AG04450 (cell line): ENCODE data around the gene FAM135A. TPM values are rescaled to one million over a fixed set of nuclear protein-coding genes. Genes with fewer than 3 reads are reported as not detected.

Experiments used
- CTCF ChIA-PET: fragments of 300-600, 350-600 bp; formaldehyde crosslinking; extraction: SDS; loops from one replicate; lab custom pipeline; 2022; ENCODE audit warnings: antibody characterized with exemption, inconsistent platforms; lab: Charles Lee
- POLR2A ChIA-PET: fragments of 350-600 bp; formaldehyde crosslinking; extraction: SDS; loops from one replicate; lab custom pipeline; 2021; ENCODE audit warnings: antibody characterized with exemption, inconsistent platforms; lab: Yijun Ruan, JAX
- DNase-seq: peaks from one replicate; pipeline ENCODE4 v3.0.0-alpha.2; 2011; ENCODE audit warnings: low read depth, low spot score
- H3K27ac ChIP-seq: one replicate; pipeline ENCODE4 v1.5.1; 2012; ENCODE audit warnings: low read depth, low read length, control low read depth
- H3K27me3 ChIP-seq: one replicate; pipeline ENCODE4 v1.6.0; 2012; ENCODE audit warnings: low read length; ENCODE audit not compliant: control insufficient read depth, insufficient read depth
- H3K4me3 ChIP-seq: 2 replicates; pipeline ENCODE4 v1.5.1; 2011; ENCODE audit warnings: mild to moderate bottlenecking, low read depth, low read length, control low read depth
- H3K9me3 ChIP-seq: 2 replicates; pipeline ENCODE4 v1.5.1; 2012; ENCODE audit warnings: low read length; ENCODE audit not compliant: control insufficient read depth, insufficient read depth
- CTCF ChIP-seq: IDR thresholded peaks from 2 replicates; pipeline ENCODE4 v1.5.1; 2011; ENCODE audit warnings: low read depth, low read length, control low read depth, inconsistent platforms
- polyA plus RNA-seq: library from polyadenylated mRNA; depleted of rRNA; stranded (reverse); fragments of >200 nt; gene quantifications from 2 replicates; pipeline ENCODE4 v1.2.3, GENCODE V29; 2011

FAM135A gene
- polyA plus RNA-seq, 1 experiment: 9.8 TPM

- Histone ChIP-seq H3K9me3 (no peaks in the 10 kb centered on the region), H3K27ac (no peak overlapping the region), H3K4me3 (no peak overlapping the region), H3K27me3 (peaks cover 7% of the 10 kb centered on the region)
- no peak for TF ChIP-seq CTCF
- DNase-seq: no peak
- ChIA-PET POLR2A (no interaction called here), CTCF (interaction anchor here (2.1 kb wide), 1 partner anchor 25 kb away, joined by 7 read pairs; no protein-coding TSS in a partner anchor)
These were observed 18.0 kb upstream of the FAM135A start for GRCh38 chr6:70395301-70395672.

- TF ChIP-seq CTCF: no peak
- POLR2A ChIA-PET: no interaction called here
- peaks cover 7% of the 10 kb centered on the region for H3K27me3 ChIP-seq
- H3K27ac ChIP-seq: no peak overlapping the region
- no peak for DNase-seq
- no peaks in the 10 kb centered on the region for H3K9me3 ChIP-seq
- CTCF ChIA-PET: interaction anchor here (2.1 kb wide), 1 partner anchor 26 kb away, joined by 7 read pairs; no protein-coding TSS in a partner anchor
- H3K4me3 ChIP-seq: no peak overlapping the region
These were observed 17.1 kb upstream of the FAM135A start for GRCh38 chr6:70396163-70396562.

GRCh38 chr6:70396796-70397729, 16.2 kb upstream of the FAM135A start:
- CTCF ChIA-PET: no interaction called here
- DNase-seq: no peak
- POLR2A ChIA-PET: no interaction called here

GRCh38 chr6:70398783-70399728, 14.3 kb upstream of the FAM135A start:
- no peaks in the 10 kb centered on the region for H3K27me3 ChIP-seq
- no peak for DNase-seq
- H3K27ac ChIP-seq: no peak overlapping the region
- CTCF ChIA-PET: interaction anchor here (0.9 kb wide), 1 partner anchor 29 kb away, joined by 8 read pairs; no protein-coding TSS in a partner anchor
- no peak for TF ChIP-seq CTCF
- H3K4me3 ChIP-seq: no peak overlapping the region
- POLR2A ChIA-PET: no interaction called here
- no peaks in the 10 kb centered on the region for H3K9me3 ChIP-seq

More at GRCh38 chr6:70396796-70397729, 16.2 kb upstream of the FAM135A start:
- no peak overlapping the region for H3K27ac ChIP-seq
- TF ChIP-seq CTCF: no peak
- H3K4me3 ChIP-seq: no peak overlapping the region
- H3K27me3 ChIP-seq: no peaks in the 10 kb centered on the region
- H3K9me3 ChIP-seq: no peaks in the 10 kb centered on the region
